HG02870 (cell line): Measurements from ENCODE around the gene JCAD.
"Not testable (repeated sequence)": the region's sequence is repeated elsewhere in the genome, so short reads cannot be mapped to it uniquely, and the experiment has no call there.

Experiments
- ATAC-seq: cut with Tn5 transposase; IDR thresholded peaks from one replicate; pipeline ENCODE4 v1.9.1; 2021; ENCODE audit warnings: mild to moderate bottlenecking, moderate library complexity; ENCODE audit not compliant: unreplicated experiment

The JCAD gene

GRCh38 chr10:29993319-29993915 lies 66.0 kb downstream of the JCAD start:
- no peak for ATAC-seq

- ATAC-seq, result no peak
These were observed 66.5 kb downstream of the JCAD start for GRCh38 chr10:29992914-29993313.

GRCh38 chr10:29991382-29991781 lies 68.0 kb downstream of the JCAD start:
- ATAC-seq, result no peak

GRCh38 chr10:29987471-29987870 lies 71.9 kb downstream of the JCAD start:
- no peak for ATAC-seq

- no peak for ATAC-seq
These were observed 76.3 kb downstream of the JCAD start for GRCh38 chr10:29982997-29983648.

GRCh38 chr10:29981510-29981909 lies 77.9 kb downstream of the JCAD start:
- no peak for ATAC-seq

- ATAC-seq, result no peak
These were observed 79.3 kb downstream of the JCAD start for GRCh38 chr10:29980084-29980483.

GRCh38 chr10:29979421-29979779 lies 80.0 kb downstream of the JCAD start:
- ATAC-seq, result not testable (repeated sequence)

GRCh38 chr10:29977171-29977570 lies 82.2 kb downstream of the JCAD start:
- no peak for ATAC-seq

- ATAC-seq, result no peak
These were observed 83.3 kb downstream of the JCAD start for GRCh38 chr10:29976134-29976533.

GRCh38 chr10:29974773-29975172 lies 84.6 kb downstream of the JCAD start:
- no peak for ATAC-seq

GRCh38 chr10:29973921-29974320 lies 85.5 kb downstream of the JCAD start:
- ATAC-seq, result no peak

- ATAC-seq, result no peak
These were observed 88.8 kb downstream of the JCAD start for GRCh38 chr10:29970576-29970975.

- ATAC-seq, result no peak
These were observed 89.4 kb downstream of the JCAD start for GRCh38 chr10:29970012-29970396.

- ATAC-seq, result no peak
These were observed 90.0 kb downstream of the JCAD start for GRCh38 chr10:29969255-29970011.

- no peak for ATAC-seq
These were observed 90.8 kb downstream of the JCAD start for GRCh38 chr10:29968585-29968984.

- ATAC-seq, result no peak
These were observed 93.1 kb downstream of the JCAD start for GRCh38 chr10:29966269-29966668.
